Lower lobe of right lung (tissue), 2 donors: ENCODE data around the gene PRMT9. TPM values are rescaled to one million over a fixed set of nuclear protein-coding genes. Genes with fewer than 3 reads are reported as not detected.

Source experiments
- ATAC-seq, 2 donors: fragments of 200-7000 bp; cut with Tn5 transposase; one replicate each; pipeline ENCODE4 v1.9.1; 2020 to 2022; ENCODE audit warnings: mild to moderate bottlenecking in 2 of 2, moderate library complexity in 2 of 2
- DNase-seq: peaks from one replicate; pipeline ENCODE4 v3.0.0-alpha.2; 2020
- H3K27ac ChIP-seq: fragments of 200-600 bp; one replicate; pipeline ENCODE4 v1.8.0; 2022
- H3K27me3 ChIP-seq: fragments of 200-600 bp; one replicate; pipeline ENCODE4 v1.8.0; 2022; ENCODE audit warnings: low read depth
- H3K36me3 ChIP-seq: fragments of 200-600 bp; one replicate; pipeline ENCODE4 v1.8.0; 2022; ENCODE audit warnings: mild to moderate bottlenecking
- H3K4me1 ChIP-seq: fragments of 200-600 bp; one replicate; pipeline ENCODE4 v1.8.0; 2022
- H3K4me3 ChIP-seq: fragments of 200-600 bp; one replicate; pipeline ENCODE4 v1.8.0; 2022; ENCODE audit warnings: mild to moderate bottlenecking
- H3K9me3 ChIP-seq: fragments of 200-600 bp; one replicate; pipeline ENCODE4 v1.8.0; 2022
- intact Hi-C: fragments of 100-400 bp; cut with DNase I; formaldehyde crosslinking; loops from one replicate; pipeline ENCODE4 v1.11.0; 2022
- total RNA-seq: library from RNA; stranded (reverse); fragmentation: NEBNext Ultra II Directional; extraction: Animal tissue kit (Norgen Biotek cat#: 25700); gene quantifications from one replicate; pipeline ENCODE4 v1.2.1, GENCODE V29; 2021
- TF ChIP-seq, protein P1 (sequence below): fragments of 200-600 bp; IDR thresholded peaks from one replicate; pipeline ENCODE4 v1.8.0; 2022; ENCODE audit warnings: antibody characterized with exemption, mild to moderate bottlenecking
- donor health status: DM: no; HTN: yes; CAD: no; lungs with severe emphysema.

Gene PRMT9
- total RNA-seq, 1 donor from 2014 or later = 9.4 TPM

DNA sequence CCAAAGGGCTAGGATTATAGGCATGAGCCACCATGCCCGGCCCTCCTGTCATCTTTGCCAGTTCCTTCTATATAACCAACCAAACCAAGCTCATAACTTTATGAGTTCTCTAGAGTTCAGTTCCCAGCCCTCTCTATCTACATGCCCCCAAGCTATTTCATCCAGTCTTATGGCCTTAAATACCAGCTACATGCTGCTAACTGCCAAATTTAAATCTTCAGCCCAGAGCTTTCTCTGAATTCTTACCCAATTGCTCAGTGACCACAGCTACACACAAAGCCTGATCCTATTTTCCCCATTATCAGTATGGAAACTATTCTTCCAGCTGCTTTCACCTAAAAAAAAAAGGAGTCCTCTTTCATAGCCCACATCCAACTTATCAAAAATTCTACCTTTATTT lies 43.6 kb downstream of the PRMT9 start:
- no peaks in the 10 kb centered on the region for H3K4me1 ChIP-seq
- no peaks in the 10 kb centered on the region for H3K27me3 ChIP-seq
- no peak overlapping the region for H3K27ac ChIP-seq
- H3K36me3 ChIP-seq = peaks cover 54% of the 10 kb centered on the region
- intact Hi-C loops = no loop called here
- no peak overlapping the region for H3K4me3 ChIP-seq
- ATAC-seq (no peak), DNase-seq (no peak)
- no peaks in the 10 kb centered on the region for H3K9me3 ChIP-seq
- TF ChIP-seq, protein P1, sequence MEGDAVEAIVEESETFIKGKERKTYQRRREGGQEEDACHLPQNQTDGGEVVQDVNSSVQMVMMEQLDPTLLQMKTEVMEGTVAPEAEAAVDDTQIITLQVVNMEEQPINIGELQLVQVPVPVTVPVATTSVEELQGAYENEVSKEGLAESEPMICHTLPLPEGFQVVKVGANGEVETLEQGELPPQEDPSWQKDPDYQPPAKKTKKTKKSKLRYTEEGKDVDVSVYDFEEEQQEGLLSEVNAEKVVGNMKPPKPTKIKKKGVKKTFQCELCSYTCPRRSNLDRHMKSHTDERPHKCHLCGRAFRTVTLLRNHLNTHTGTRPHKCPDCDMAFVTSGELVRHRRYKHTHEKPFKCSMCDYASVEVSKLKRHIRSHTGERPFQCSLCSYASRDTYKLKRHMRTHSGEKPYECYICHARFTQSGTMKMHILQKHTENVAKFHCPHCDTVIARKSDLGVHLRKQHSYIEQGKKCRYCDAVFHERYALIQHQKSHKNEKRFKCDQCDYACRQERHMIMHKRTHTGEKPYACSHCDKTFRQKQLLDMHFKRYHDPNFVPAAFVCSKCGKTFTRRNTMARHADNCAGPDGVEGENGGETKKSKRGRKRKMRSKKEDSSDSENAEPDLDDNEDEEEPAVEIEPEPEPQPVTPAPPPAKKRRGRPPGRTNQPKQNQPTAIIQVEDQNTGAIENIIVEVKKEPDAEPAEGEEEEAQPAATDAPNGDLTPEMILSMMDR = no peak

GRCh38 chr4:147639388-147639787 lies 44.6 kb downstream of the PRMT9 start:
- TF ChIP-seq, protein P1 = no peak
- peaks cover 64% of the 10 kb centered on the region for H3K36me3 ChIP-seq
- no peaks in the 10 kb centered on the region for H3K4me1 ChIP-seq
- intact Hi-C loops = no loop called here
- H3K27ac ChIP-seq = no peak overlapping the region
- DNase-seq (no peak), ATAC-seq (no peak)
- no peaks in the 10 kb centered on the region for H3K27me3 ChIP-seq
- H3K9me3 ChIP-seq = no peaks in the 10 kb centered on the region
- no peak overlapping the region for H3K4me3 ChIP-seq

DNA sequence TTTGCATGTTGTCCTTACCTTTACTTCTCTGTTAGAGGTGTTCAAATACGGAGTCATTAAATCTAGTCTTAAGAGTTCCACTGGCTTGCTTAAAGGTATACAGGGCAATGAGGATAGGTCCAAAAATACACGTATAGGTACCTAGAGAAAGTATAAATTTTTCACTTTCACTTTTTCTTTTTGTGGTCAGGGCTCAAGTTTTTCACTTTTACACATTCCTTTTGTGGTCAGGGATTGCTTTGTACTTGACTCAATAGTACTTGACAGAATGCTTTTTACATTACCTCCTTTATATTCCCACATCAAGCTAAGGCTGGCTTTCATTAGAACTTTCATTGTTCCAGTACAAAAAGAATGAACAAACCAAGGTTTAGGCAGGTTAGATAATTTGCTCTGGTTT lies 45.0 kb downstream of the PRMT9 start:
- no peaks in the 10 kb centered on the region for H3K4me1 ChIP-seq
- H3K36me3 ChIP-seq = peaks cover 68% of the 10 kb centered on the region
- DNase-seq = no peak
- no peaks in the 10 kb centered on the region for H3K27me3 ChIP-seq
- H3K27ac ChIP-seq = no peak overlapping the region
- TF ChIP-seq, protein P1 = no peak
- ATAC-seq = peak; percentile 11 to 72
- no peak overlapping the region for H3K4me3 ChIP-seq
- H3K9me3 ChIP-seq = no peaks in the 10 kb centered on the region
- intact Hi-C loops = no loop called here

- no peak for ATAC-seq
- TF ChIP-seq, protein P1 = no peak
- Histone ChIP-seq H3K36me3 (peaks cover 74% of the 10 kb centered on the region), H3K27ac (no peak overlapping the region), H3K9me3 (no peaks in the 10 kb centered on the region), H3K4me1 (no peaks in the 10 kb centered on the region), H3K4me3 (no peak overlapping the region), H3K27me3 (no peaks in the 10 kb centered on the region)
- intact Hi-C loops = no loop called here
- DNase-seq = no peak
Measured at GRCh38 chr4:147638365-147638764, 45.6 kb downstream of the PRMT9 start.

- intact Hi-C loops = no loop called here
- Histone ChIP-seq H3K27me3 (no peaks in the 10 kb centered on the region), H3K9me3 (no peaks in the 10 kb centered on the region), H3K4me1 (no peaks in the 10 kb centered on the region), H3K36me3 (peaks cover 85% of the 10 kb centered on the region), H3K27ac (no peak overlapping the region), H3K4me3 (no peak overlapping the region)
- DNase-seq (no peak), ATAC-seq (no peak)
- TF ChIP-seq, protein P1 = no peak
Measured at GRCh38 chr4:147635348-147635747, 48.6 kb downstream of the PRMT9 start.

- intact Hi-C loops = no loop called here
- no peak overlapping the region for H3K4me3 ChIP-seq
- H3K27me3 ChIP-seq = no peaks in the 10 kb centered on the region
- H3K4me1 ChIP-seq = no peaks in the 10 kb centered on the region
- TF ChIP-seq, protein P1 = no peak
- no peak overlapping the region for H3K27ac ChIP-seq
- DNase-seq (no peak), ATAC-seq (no peak)
- peaks cover 98% of the 10 kb centered on the region for H3K36me3 ChIP-seq
- H3K9me3 ChIP-seq = no peaks in the 10 kb centered on the region
Measured at GRCh38 chr4:147633643-147634042, 50.3 kb downstream of the PRMT9 start.
